Measurements from ENCODE around the gene FBXO42. TPM values are rescaled to one million over a fixed set of nuclear protein-coding genes. Genes with fewer than 3 reads are reported as not detected.

Gene FBXO42
- total RNA-seq, 2 donors from 2014 or later: 17.6 to 20.0 TPM

DNA sequence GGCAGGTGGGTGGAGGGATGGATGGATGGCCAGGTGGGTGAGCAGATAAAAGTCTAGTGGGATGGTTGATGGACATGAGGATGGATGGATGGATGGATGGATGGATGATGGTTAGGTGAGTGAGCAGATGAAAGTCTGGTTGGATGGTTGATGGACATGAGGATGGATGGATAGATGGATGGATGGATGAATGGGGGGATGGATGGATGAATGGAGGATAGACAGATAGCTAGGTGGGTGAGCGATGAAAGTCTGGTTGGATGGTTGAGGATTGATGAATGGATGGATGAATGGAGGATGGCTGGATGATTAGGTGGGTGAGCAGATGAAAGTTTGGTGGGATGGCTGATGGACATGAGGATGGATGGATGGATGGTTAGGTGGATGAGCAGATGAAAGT lies 130.8 kb downstream of the FBXO42 start:
- Histone ChIP-seq H3K9me3 (ENCODE audit: control insufficient read depth, low read length) (no peaks in the 10 kb centered on the region), H3K4me1 (ENCODE audit: control insufficient read depth, insufficient read depth, low read length) (peaks cover 2% of the 10 kb centered on the region), H3K27ac (ENCODE audit: low read depth, low read length) (no peak overlapping the region), H3K9ac (ENCODE audit: extremely low read depth, low read length, poor library complexity, severe bottlenecking) (no peak overlapping the region), H3K4me3 (ENCODE audit: low read length) (no peak overlapping the region), H3K27me3 (ENCODE audit: control insufficient read depth, insufficient read depth, low read length, poor library complexity, severe bottlenecking) (peaks cover 70% of the 10 kb centered on the region), H3K36me3 (ENCODE audit: control insufficient read depth, insufficient read depth, low read length) (no peaks in the 10 kb centered on the region)
- no peaks in the 10 kb centered on the region for H3K36me3 Mint-ChIP-seq (ENCODE audit: low read depth)
- H3K4me1 Mint-ChIP-seq: peaks cover 7% of the 10 kb centered on the region
- H3K9me3 Mint-ChIP-seq: no peaks in the 10 kb centered on the region
- DNase-seq: no peak
- H3K4me3 Mint-ChIP-seq: no peak overlapping the region
- TF ChIP-seq, protein P1, sequence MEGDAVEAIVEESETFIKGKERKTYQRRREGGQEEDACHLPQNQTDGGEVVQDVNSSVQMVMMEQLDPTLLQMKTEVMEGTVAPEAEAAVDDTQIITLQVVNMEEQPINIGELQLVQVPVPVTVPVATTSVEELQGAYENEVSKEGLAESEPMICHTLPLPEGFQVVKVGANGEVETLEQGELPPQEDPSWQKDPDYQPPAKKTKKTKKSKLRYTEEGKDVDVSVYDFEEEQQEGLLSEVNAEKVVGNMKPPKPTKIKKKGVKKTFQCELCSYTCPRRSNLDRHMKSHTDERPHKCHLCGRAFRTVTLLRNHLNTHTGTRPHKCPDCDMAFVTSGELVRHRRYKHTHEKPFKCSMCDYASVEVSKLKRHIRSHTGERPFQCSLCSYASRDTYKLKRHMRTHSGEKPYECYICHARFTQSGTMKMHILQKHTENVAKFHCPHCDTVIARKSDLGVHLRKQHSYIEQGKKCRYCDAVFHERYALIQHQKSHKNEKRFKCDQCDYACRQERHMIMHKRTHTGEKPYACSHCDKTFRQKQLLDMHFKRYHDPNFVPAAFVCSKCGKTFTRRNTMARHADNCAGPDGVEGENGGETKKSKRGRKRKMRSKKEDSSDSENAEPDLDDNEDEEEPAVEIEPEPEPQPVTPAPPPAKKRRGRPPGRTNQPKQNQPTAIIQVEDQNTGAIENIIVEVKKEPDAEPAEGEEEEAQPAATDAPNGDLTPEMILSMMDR (conservative IDR thresholded peaks at IDR 0.05): no peak
- no peak overlapping the region for H3K27ac Mint-ChIP-seq
- peaks cover 79% of the 10 kb centered on the region for H3K27me3 Mint-ChIP-seq (ENCODE audit: insufficient read depth)
- 86 to 95% methylated on average over 1 of the region's 1 CpG for WGBS, 2 experiments (ENCODE audit: insufficient coverage in 1 of 2, insufficient read length in 1 of 2)

DNA sequence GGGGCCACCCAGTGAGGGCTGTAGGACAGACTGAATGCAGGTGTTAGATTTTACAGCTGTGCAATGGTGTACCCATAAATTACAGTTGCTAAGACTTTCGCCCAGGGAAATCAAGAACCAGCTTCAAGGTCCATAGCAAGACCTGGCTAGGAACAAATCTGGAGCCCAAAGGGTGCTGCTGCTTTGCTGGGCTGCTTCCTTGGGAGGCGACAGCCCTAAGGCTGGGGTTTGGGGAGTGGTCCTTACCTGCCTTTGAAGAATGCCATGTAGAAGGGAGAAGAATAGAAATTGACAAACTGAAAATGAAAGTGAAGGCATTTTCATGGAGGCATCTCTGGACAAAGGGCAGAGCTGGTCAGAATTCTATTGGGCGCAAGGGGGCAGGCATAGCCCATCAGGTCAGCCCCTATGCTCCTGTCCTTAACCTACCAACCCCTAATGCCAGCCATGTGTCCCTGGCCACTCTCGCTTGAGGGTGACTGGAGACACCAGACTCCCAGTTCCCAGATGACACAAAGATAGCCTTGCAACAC lies 132.2 kb downstream of the FBXO42 start:
- no peaks in the 10 kb centered on the region for H3K9me3 ChIP-seq (ENCODE audit: control insufficient read depth, low read length)
- H3K9ac ChIP-seq (ENCODE audit: extremely low read depth, low read length, poor library complexity, severe bottlenecking): no peak overlapping the region
- WGBS, 2 experiments (ENCODE audit: insufficient coverage in 1 of 2, insufficient read length in 1 of 2): 84 to 93% methylated on average over 3 to 4 of the region's 4 CpGs
- H3K36me3 Mint-ChIP-seq (ENCODE audit: low read depth): no peaks in the 10 kb centered on the region
- H3K4me3 ChIP-seq (ENCODE audit: low read length): no peak overlapping the region
- H3K27ac ChIP-seq (ENCODE audit: low read depth, low read length): no peak overlapping the region
- TF ChIP-seq, protein P1 (conservative IDR thresholded peaks at IDR 0.05): no peak
- no peaks in the 10 kb centered on the region for H3K9me3 Mint-ChIP-seq
- H3K36me3 ChIP-seq (ENCODE audit: control insufficient read depth, insufficient read depth, low read length): no peaks in the 10 kb centered on the region
- peaks cover 5% of the 10 kb centered on the region for H3K4me1 Mint-ChIP-seq
- peaks cover 59% of the 10 kb centered on the region for H3K27me3 ChIP-seq (ENCODE audit: control insufficient read depth, insufficient read depth, low read length, poor library complexity, severe bottlenecking)
- H3K27ac Mint-ChIP-seq: no peak overlapping the region
- DNase-seq: no peak
- no peak overlapping the region for H3K4me3 Mint-ChIP-seq
- peaks cover 67% of the 10 kb centered on the region for H3K27me3 Mint-ChIP-seq (ENCODE audit: insufficient read depth)
- H3K4me1 ChIP-seq (ENCODE audit: control insufficient read depth, insufficient read depth, low read length): no peaks in the 10 kb centered on the region

DNA sequence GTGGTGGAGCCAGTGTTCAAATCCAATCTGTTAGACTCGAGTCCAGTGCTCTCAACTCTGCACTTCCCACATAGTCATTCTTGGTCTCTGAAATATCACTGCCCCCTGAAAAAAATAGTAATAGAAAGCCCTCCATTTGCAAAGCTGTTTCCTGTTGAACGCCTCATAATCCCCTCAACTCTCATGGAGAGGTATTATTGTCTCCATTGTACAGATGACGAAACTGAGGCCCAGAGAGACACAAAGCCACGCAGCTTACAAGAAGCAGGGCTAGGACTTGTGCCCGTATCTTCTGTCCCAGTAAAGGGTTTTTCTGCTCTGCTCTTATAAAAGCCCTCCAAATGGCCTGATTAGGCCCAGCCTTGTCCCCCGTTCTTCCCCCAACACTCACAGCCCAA lies 133.6 kb downstream of the FBXO42 start:
- Histone ChIP-seq H3K27me3 (ENCODE audit: control insufficient read depth, insufficient read depth, low read length, poor library complexity, severe bottlenecking) (peaks cover 51% of the 10 kb centered on the region), H3K27ac (ENCODE audit: low read depth, low read length) (no peak overlapping the region), H3K9me3 (ENCODE audit: control insufficient read depth, low read length) (no peaks in the 10 kb centered on the region), H3K4me1 (ENCODE audit: control insufficient read depth, insufficient read depth, low read length) (no peaks in the 10 kb centered on the region), H3K4me3 (ENCODE audit: low read length) (no peak overlapping the region), H3K9ac (ENCODE audit: extremely low read depth, low read length, poor library complexity, severe bottlenecking) (no peak overlapping the region), H3K36me3 (ENCODE audit: control insufficient read depth, insufficient read depth, low read length) (no peaks in the 10 kb centered on the region)
- Mint-ChIP-seq H3K9me3 (no peaks in the 10 kb centered on the region), H3K4me3 (no peak overlapping the region), H3K27ac (no peak overlapping the region), H3K4me1 (peaks cover 5% of the 10 kb centered on the region), H3K27me3 (ENCODE audit: insufficient read depth) (peaks cover 54% of the 10 kb centered on the region), H3K36me3 (ENCODE audit: low read depth) (no peaks in the 10 kb centered on the region)
- 84 to 96% methylated on average over 4 to 6 of the region's 6 CpGs for WGBS, 2 experiments (ENCODE audit: insufficient coverage in 1 of 2, insufficient read length in 1 of 2)
- TF ChIP-seq, protein P1 (conservative IDR thresholded peaks at IDR 0.05): no peak
- DNase-seq: no peak
